Neural progenitor cell (in vitro differentiated cells): Measurements from ENCODE around the gene LAMA1. TPM values are rescaled to one million over a fixed set of nuclear protein-coding genes. Genes with fewer than 3 reads are reported as not detected.

Experiments used
- DNase-seq: peaks from one replicate; pipeline ENCODE4 v3.0.0-alpha.2; 2016; ENCODE audit warnings: low spot score
- H2AFZ ChIP-seq: fragments of 200-600 bp; sonication (generic); replicated peaks from 2 replicates; pipeline ENCODE4 v1.6.1; 2016; ENCODE audit warnings: antibody characterized with exemption
- H3F3A ChIP-seq: fragments of 200-600 bp; sonication (generic); 2 replicates; pipeline ENCODE4 v1.6.1; 2016; ENCODE audit warnings: antibody characterized with exemption, low read depth
- H3K27ac ChIP-seq: fragments of 200-600 bp; sonication (generic); 2 replicates; pipeline ENCODE4 v1.5.1; 2016; ENCODE audit warnings: mild to moderate bottlenecking
- H3K27me3 ChIP-seq: fragments of 200-600 bp; sonication (generic); 2 replicates; pipeline ENCODE4 v1.6.1; 2016; ENCODE audit warnings: mild to moderate bottlenecking, moderate library complexity
- H3K36me3 ChIP-seq: fragments of 200-600 bp; sonication (generic); 2 replicates; pipeline ENCODE4 v1.5.1; 2016
- H3K4me1 ChIP-seq: fragments of 200-600 bp; sonication (generic); 2 replicates; pipeline ENCODE4 v1.6.1; 2016; ENCODE audit warnings: mixed run types
- H3K4me2 ChIP-seq: fragments of 200-600 bp; sonication (generic); 2 replicates; pipeline ENCODE4 v1.6.1; 2016
- H3K4me3 ChIP-seq: fragments of 200-600 bp; sonication (generic); 2 replicates; pipeline ENCODE4 v1.5.1; 2016
- H3K79me2 ChIP-seq: fragments of 200-600 bp; sonication (generic); 2 replicates; pipeline ENCODE4 v1.6.1; 2016; ENCODE audit warnings: low read depth
- H3K9ac ChIP-seq: fragments of 200-600 bp; sonication (generic); 2 replicates; pipeline ENCODE4 v1.6.1; 2016
- H3K9me3 ChIP-seq: fragments of 200-600 bp; sonication (generic); 2 replicates; pipeline ENCODE4 v1.5.1; 2016; ENCODE audit warnings: low read depth
- H4K20me1 ChIP-seq: fragments of 200-600 bp; sonication (generic); 2 replicates; pipeline ENCODE4 v1.6.1; 2016; ENCODE audit warnings: low read depth
- H3K27ac Mint-ChIP-seq: 3 replicates; pipeline ENCODE4 v1.8.0; 2021; ENCODE audit warnings: mixed read lengths
- H3K27me3 Mint-ChIP-seq: 2 replicates; pipeline ENCODE4 v1.8.0; 2022; ENCODE audit warnings: low read depth, mild to moderate bottlenecking, inconsistent platforms, moderate library complexity, mixed read lengths; ENCODE audit not compliant: insufficient read depth
- H3K36me3 Mint-ChIP-seq: 3 replicates; pipeline ENCODE4 v1.8.0; 2021; ENCODE audit warnings: mixed read lengths
- H3K4me1 Mint-ChIP-seq: 3 replicates; pipeline ENCODE4 v1.8.0; 2021; ENCODE audit warnings: mixed read lengths
- H3K4me3 Mint-ChIP-seq: 3 replicates; pipeline ENCODE4 v1.8.0; 2021; ENCODE audit warnings: mild to moderate bottlenecking, moderate library complexity, mixed read lengths
- H3K9me3 Mint-ChIP-seq: 3 replicates; pipeline ENCODE4 v1.8.0; 2020; ENCODE audit warnings: mixed read lengths
- EZH2 ChIP-seq: fragments of 200-600 bp; sonication (generic); IDR thresholded peaks from 2 replicates; pipeline ENCODE4 v1.6.1; 2017; ENCODE audit warnings: antibody characterized with exemption, mild to moderate bottlenecking, moderate library complexity
- EZH2phosphoT487 ChIP-seq: fragments of 200-600 bp; sonication (generic); IDR thresholded peaks from 2 replicates; pipeline ENCODE4 v1.6.1; 2017; ENCODE audit warnings: antibody characterized with exemption
- total RNA-seq: library from RNA; depleted of rRNA; stranded (reverse); fragments of >200 nt; gene quantifications from 2 replicates; pipeline ENCODE4 v1.2.3, GENCODE V29; 2015; ENCODE audit warnings: low replicate concordance
- TF ChIP-seq, protein P1 (sequence below): fragments of 200-600 bp; sonication (generic); IDR thresholded peaks from 2 replicates; pipeline ENCODE4 v1.5.1; 2017; ENCODE audit warnings: antibody characterized with exemption, mild to moderate bottlenecking

Gene LAMA1
- total RNA-seq, 1 donor from 2014 or later: 80.3 TPM

DNA sequence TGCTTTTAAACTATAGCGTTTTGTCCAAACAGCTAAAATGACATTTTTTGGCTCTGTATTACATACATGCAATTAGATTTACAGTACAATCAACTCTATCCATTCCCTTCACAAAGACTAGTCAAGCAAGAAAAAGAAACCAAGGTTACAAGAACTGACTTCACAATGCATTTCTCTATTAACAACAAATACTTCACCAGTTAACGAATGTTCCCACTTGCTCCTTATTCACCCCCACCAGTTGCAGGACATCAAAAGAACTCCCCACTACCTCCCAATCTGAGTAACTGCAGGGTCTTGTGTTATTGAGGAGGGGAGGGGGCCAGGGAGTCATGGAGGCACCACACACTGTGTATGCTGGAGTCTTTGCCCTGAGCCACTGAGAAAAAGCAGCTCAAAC, 34.9 kb downstream of the LAMA1 start:
- Histone ChIP-seq H3K9me3 (no peaks in the 10 kb centered on the region), H2AFZ (no peak overlapping the region), H3K4me1 (peaks cover 11% of the 10 kb centered on the region), H3K4me3 (no peak overlapping the region), H3K9ac (no peak overlapping the region), H3K4me2 (no peak overlapping the region), H4K20me1 (peaks cover 17% of the 10 kb centered on the region), H3K79me2 (peaks cover 61% of the 10 kb centered on the region), H3F3A (peaks cover 6% of the 10 kb centered on the region), H3K36me3 (peaks cover 3% of the 10 kb centered on the region), H3K27ac (no peak overlapping the region), H3K27me3 (no peaks in the 10 kb centered on the region)
- TF ChIP-seq EZH2phosphoT487: no peak
- no peak for TF ChIP-seq EZH2
- TF ChIP-seq, protein P1, sequence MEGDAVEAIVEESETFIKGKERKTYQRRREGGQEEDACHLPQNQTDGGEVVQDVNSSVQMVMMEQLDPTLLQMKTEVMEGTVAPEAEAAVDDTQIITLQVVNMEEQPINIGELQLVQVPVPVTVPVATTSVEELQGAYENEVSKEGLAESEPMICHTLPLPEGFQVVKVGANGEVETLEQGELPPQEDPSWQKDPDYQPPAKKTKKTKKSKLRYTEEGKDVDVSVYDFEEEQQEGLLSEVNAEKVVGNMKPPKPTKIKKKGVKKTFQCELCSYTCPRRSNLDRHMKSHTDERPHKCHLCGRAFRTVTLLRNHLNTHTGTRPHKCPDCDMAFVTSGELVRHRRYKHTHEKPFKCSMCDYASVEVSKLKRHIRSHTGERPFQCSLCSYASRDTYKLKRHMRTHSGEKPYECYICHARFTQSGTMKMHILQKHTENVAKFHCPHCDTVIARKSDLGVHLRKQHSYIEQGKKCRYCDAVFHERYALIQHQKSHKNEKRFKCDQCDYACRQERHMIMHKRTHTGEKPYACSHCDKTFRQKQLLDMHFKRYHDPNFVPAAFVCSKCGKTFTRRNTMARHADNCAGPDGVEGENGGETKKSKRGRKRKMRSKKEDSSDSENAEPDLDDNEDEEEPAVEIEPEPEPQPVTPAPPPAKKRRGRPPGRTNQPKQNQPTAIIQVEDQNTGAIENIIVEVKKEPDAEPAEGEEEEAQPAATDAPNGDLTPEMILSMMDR: no peak
- Mint-ChIP-seq H3K9me3 (peaks cover 10% of the 10 kb centered on the region), H3K27ac (peak overlapping the region; percentile 5), H3K4me3 (no peak overlapping the region), H3K4me1 (peaks cover 25% of the 10 kb centered on the region), H3K27me3 (peaks cover 6% of the 10 kb centered on the region), H3K36me3 (peaks cover 54% of the 10 kb centered on the region)
- DNase-seq: no peak

DNA sequence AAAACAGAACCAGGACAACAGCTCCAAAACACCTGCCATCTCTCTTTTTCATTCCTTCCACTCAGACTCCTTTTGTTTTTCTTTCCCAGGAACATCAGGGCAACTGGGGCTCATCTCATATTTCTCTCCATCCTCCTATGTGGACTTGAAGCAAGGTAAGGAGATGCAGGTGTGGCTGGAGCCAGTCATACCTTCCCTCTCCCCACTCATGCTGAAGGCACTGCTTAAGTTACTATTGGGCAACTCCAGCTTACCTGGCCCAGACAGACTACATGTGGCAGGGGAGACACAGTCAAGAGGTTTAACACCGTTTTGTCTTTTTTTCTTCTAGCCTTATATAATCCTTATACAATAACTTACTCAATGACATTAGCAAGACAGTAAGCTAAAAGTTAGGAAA, 38.4 kb downstream of the LAMA1 start:
- Mint-ChIP-seq H3K4me1 (peaks cover 10% of the 10 kb centered on the region), H3K4me3 (no peak overlapping the region), H3K36me3 (peaks cover 52% of the 10 kb centered on the region), H3K27me3 (peaks cover 2% of the 10 kb centered on the region), H3K27ac (no peak overlapping the region), H3K9me3 (no peaks in the 10 kb centered on the region)
- H4K20me1 ChIP-seq: peaks cover 5% of the 10 kb centered on the region
- no peak overlapping the region for H3K4me3 ChIP-seq
- no peak overlapping the region for H2AFZ ChIP-seq
- H3K4me1 ChIP-seq: peaks cover 11% of the 10 kb centered on the region
- peaks cover 6% of the 10 kb centered on the region for H3F3A ChIP-seq
- TF ChIP-seq EZH2 (no peak), EZH2phosphoT487 (no peak)
- TF ChIP-seq, protein P1: no peak
- H3K4me2 ChIP-seq: no peak overlapping the region
- no peaks in the 10 kb centered on the region for H3K27me3 ChIP-seq
- no peak for DNase-seq
- no peak overlapping the region for H3K9ac ChIP-seq
- peaks cover 6% of the 10 kb centered on the region for H3K36me3 ChIP-seq
- H3K9me3 ChIP-seq: no peaks in the 10 kb centered on the region
- peaks cover 29% of the 10 kb centered on the region for H3K79me2 ChIP-seq
- no peak overlapping the region for H3K27ac ChIP-seq

DNA sequence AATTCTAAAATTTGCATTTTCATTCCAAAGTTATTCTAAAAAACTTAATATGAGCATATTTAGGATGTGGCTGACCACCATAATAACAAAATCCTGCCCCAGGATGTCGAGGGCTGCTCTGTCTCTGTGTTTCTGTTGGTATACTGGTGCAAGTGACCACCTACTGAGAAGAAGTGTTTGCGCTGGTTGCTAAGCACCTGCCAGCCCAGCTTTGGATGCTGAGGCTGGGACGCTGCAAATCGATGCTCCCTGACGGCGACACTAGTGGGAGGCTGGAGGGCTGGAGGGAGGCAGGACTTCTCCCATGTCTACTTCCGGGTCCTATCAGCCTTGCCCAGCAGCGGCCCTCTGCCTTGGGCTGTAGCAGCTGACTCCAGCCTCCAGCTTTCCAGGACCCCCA, 45.0 kb downstream of the LAMA1 start:
- Mint-ChIP-seq H3K9me3 (no peaks in the 10 kb centered on the region), H3K4me3 (no peak overlapping the region), H3K27ac (peak overlapping the region; percentile 27), H3K36me3 (peaks cover 45% of the 10 kb centered on the region), H3K27me3 (peaks cover 3% of the 10 kb centered on the region), H3K4me1 (peaks cover 38% of the 10 kb centered on the region)
- Histone ChIP-seq H2AFZ (no peak overlapping the region), H3K9ac (no peak overlapping the region), H3K9me3 (no peaks in the 10 kb centered on the region), H3K79me2 (no peaks in the 10 kb centered on the region), H3K4me2 (no peak overlapping the region), H3F3A (no peaks in the 10 kb centered on the region), H3K27me3 (no peaks in the 10 kb centered on the region), H3K4me1 (peaks cover 21% of the 10 kb centered on the region), H3K4me3 (no peak overlapping the region), H4K20me1 (peaks cover 8% of the 10 kb centered on the region), H3K36me3 (peaks cover 3% of the 10 kb centered on the region), H3K27ac (no peak overlapping the region)
- DNase-seq: peak; percentile 41
- no peak for TF ChIP-seq EZH2
- TF ChIP-seq, protein P1: no peak
- no peak for TF ChIP-seq EZH2phosphoT487
